HepG2 (cell line): ENCODE results near the gene PIKFYVE. TPM values are rescaled to one million over a fixed set of nuclear protein-coding genes. Genes with fewer than 3 reads are reported as not detected.
"Not testable (repeated sequence)": the region's sequence is repeated elsewhere in the genome, so short reads cannot be mapped to it uniquely, and the experiment has no call there.

Experiments used
- ATAC-seq: fragments of 200-7000 bp; cut with Tn5 transposase; 3 replicates; pipeline ENCODE4 v1.9.1; 2020; ENCODE audit warnings: mild to moderate bottlenecking, moderate library complexity
- BruUV-seq: library from RNA; stranded (reverse); fragments of 400-500 nt; replicated peaks from 2 replicates; lab custom pipeline; 2021; lab: Mats Ljungman, UMichigan
- CTCF ChIA-PET: fragments of 300-600 bp; formaldehyde crosslinking; extraction: SDS; loops from one replicate; lab custom pipeline; 2021; ENCODE audit warnings: low total read pairs, inconsistent platforms, low intra/inter-chr PET ratio; lab: Yijun Ruan, JAX
- POLR2A ChIA-PET: fragments of 350-600 bp; sonication (Branson Sonifier 250); formaldehyde crosslinking; loops from one replicate; lab custom pipeline; 2020; ENCODE audit warnings: antibody characterized with exemption, inconsistent platforms; lab: Yijun Ruan, JAX
- DNase-seq: peaks from one replicate; pipeline ENCODE4 v3.0.0-alpha.2; 2015; ENCODE audit warnings: low spot score
- FAIRE-seq: peaks from 3 replicates; lab custom pipeline; 2011; peaks lifted over from hg19 to GRCh38; lab: Jason Lieb, UNC
- H2AFZ ChIP-seq: one replicate; pipeline ENCODE4 v1.6.1; 2011; ENCODE audit warnings: low read length, inconsistent platforms
- H3K27ac ChIP-seq: fragments of 300-600 bp; 3 replicates; pipeline ENCODE4 v1.8.0; 2011; ENCODE audit warnings: mixed run types, mild to moderate bottlenecking, mixed read lengths, low read length, inconsistent platforms; ENCODE audit not compliant: insufficient read depth; ENCODE audit errors: extremely low read length
- H3K27me3 ChIP-seq, 2 experiments: fragments of 200-600 bp in 1 of 2; 2 replicates in 1 of 2; 3 replicates in 1 of 2; pipeline versions ENCODE4 v1.6.0 to v1.8.0; 2011; ENCODE audit warnings: low read length in 2 of 2, mild to moderate bottlenecking in 2 of 2, moderate library complexity in 2 of 2, inconsistent platforms in 1 of 2; ENCODE audit not compliant: insufficient read depth in 2 of 2, control insufficient read depth in 1 of 2
- H3K36me3 ChIP-seq, 2 experiments: fragments of 200-600 bp in 1 of 2; replicated peaks in 1 of 2; 2 replicates in 1 of 2; 3 replicates in 1 of 2; pipeline versions ENCODE4 v1.5.1 to v1.8.0; 2011; ENCODE audit warnings: low read length in 2 of 2, inconsistent platforms in 1 of 2; ENCODE audit not compliant: insufficient read depth in 2 of 2, control insufficient read depth in 1 of 2
- H3K4me1 ChIP-seq: 2 replicates; pipeline ENCODE4 v1.5.1; 2012; ENCODE audit warnings: low read length, inconsistent platforms; ENCODE audit not compliant: insufficient read depth
- H3K4me2 ChIP-seq: 2 replicates; pipeline ENCODE4 v1.6.0; 2011; ENCODE audit warnings: low read depth, low read length, inconsistent platforms
- H3K4me3 ChIP-seq, 3 experiments: fragments of 200-600 bp in 1 of 3; sonication (generic), shearing (Covaris generic) in 1 of 3; replicated peaks in 1 of 3; 2 replicates each; pipeline ENCODE4 v1.5.1; 2011 to 2016; ENCODE audit warnings: low read length in 3 of 3, inconsistent platforms in 2 of 3, low read depth in 2 of 3, mild to moderate bottlenecking in 2 of 3, control low read depth in 1 of 3, mixed read lengths in 1 of 3; ENCODE audit not compliant: insufficient read depth in 1 of 3
- H3K79me2 ChIP-seq: one replicate; pipeline ENCODE4 v1.6.1; 2011; ENCODE audit warnings: low read length, inconsistent platforms; ENCODE audit not compliant: insufficient read depth
- H3K9ac ChIP-seq: 2 replicates; pipeline ENCODE4 v1.6.0; 2011; ENCODE audit warnings: mild to moderate bottlenecking, low read depth, low read length, inconsistent platforms; ENCODE audit not compliant: insufficient read depth
- H3K9me3 ChIP-seq: 2 replicates; pipeline ENCODE4 v1.5.1; 2012; ENCODE audit warnings: mild to moderate bottlenecking, low read length
- H4K20me1 ChIP-seq: 2 replicates; pipeline ENCODE4 v1.6.0; 2011; ENCODE audit warnings: inconsistent platforms, mild to moderate bottlenecking, low read length, moderate library complexity; ENCODE audit not compliant: insufficient read depth
- HOXA3 ChIP-seq: sonication (generic); formaldehyde crosslinking; IDR thresholded peaks from 2 replicates; pipeline ENCODE4 v1.5.0; 2020; ENCODE audit warnings: missing genetic modification reagents
- ONECUT2 ChIP-seq: sonication (generic); formaldehyde crosslinking; IDR thresholded peaks from 2 replicates; pipeline ENCODE4 v1.4.0; 2020; ENCODE audit warnings: missing genetic modification reagents
- PHF8 ChIP-seq: sonication (generic); formaldehyde crosslinking; IDR thresholded peaks from 2 replicates; pipeline ENCODE4 v1.5.0; 2020; ENCODE audit warnings: missing genetic modification reagents
- POLR2G ChIP-seq: fragments of 200-400 bp; formaldehyde crosslinking; IDR thresholded peaks from 2 replicates; pipeline ENCODE4 v1.6.1; 2018; ENCODE audit warnings: mild to moderate bottlenecking, low read depth, low read length, moderate library complexity
- RARA ChIP-seq: IDR thresholded peaks from 2 replicates; pipeline ENCODE4 v1.6.1; 2016; ENCODE audit warnings: missing genetic modification reagents, missing compliant biosample characterization
- REPIN1 ChIP-seq: sonication (generic); formaldehyde crosslinking; IDR thresholded peaks from 2 replicates; pipeline ENCODE4 v1.8.0; 2022; ENCODE audit warnings: missing genetic modification reagents, low read depth, mild to moderate bottlenecking, borderline replicate concordance
- RFXAP ChIP-seq: sonication (generic); formaldehyde crosslinking; IDR thresholded peaks from 2 replicates; pipeline ENCODE4 v1.4.0; 2020; ENCODE audit warnings: missing genetic modification reagents, borderline replicate concordance
- SOX5 ChIP-seq: IDR thresholded peaks from 2 replicates; pipeline ENCODE4 v1.6.1; 2016; ENCODE audit warnings: borderline replicate concordance
- SP4 ChIP-seq: sonication (generic); formaldehyde crosslinking; IDR thresholded peaks from 2 replicates; pipeline ENCODE4 v1.8.1; 2023; ENCODE audit warnings: mild to moderate bottlenecking, missing genetic modification reagents
- YEATS4 ChIP-seq: sonication (generic); formaldehyde crosslinking; IDR thresholded peaks from 2 replicates; pipeline ENCODE4 v1.4.0; 2020; ENCODE audit warnings: missing genetic modification reagents, borderline replicate concordance
- ZFY ChIP-seq: sonication (generic); formaldehyde crosslinking; IDR thresholded peaks from 2 replicates; pipeline ENCODE4 v1.4.0; 2020; ENCODE audit warnings: missing genetic modification reagents
- ZNF292 ChIP-seq: sonication (generic); formaldehyde crosslinking; IDR thresholded peaks from 2 replicates; pipeline ENCODE4 v1.8.1; 2022; ENCODE audit warnings: mild to moderate bottlenecking, low read depth, missing genetic modification reagents, borderline replicate concordance
- ZSCAN31 ChIP-seq: sonication (generic); formaldehyde crosslinking; IDR thresholded peaks from 2 replicates; pipeline ENCODE4 v1.5.0; 2020; ENCODE audit warnings: low read depth, mild to moderate bottlenecking, missing genetic modification reagents
- WGBS: methylation state at CpG from one replicate; pipeline ENCODE4 v1.1.6; 2017; ENCODE audit warnings: low lambda C conversion rate; 5-methylcytosine and 5-hydroxymethylcytosine counted together
- in situ Hi-C: cut with HindIII; loops from 2 replicates; pipeline ENCODE4 v1.10.0; 2017; ENCODE audit warnings: low pct_unique_long_range_greater_than_20kb; ENCODE audit not compliant: extremely low pct_ligation_motif_present
- intact Hi-C: fragments of 100-400 bp; cut with micrococcal nuclease; formaldehyde crosslinking; loops from one replicate; pipeline ENCODE4 v1.10.0; 2022; ENCODE audit not compliant: unreplicated experiment
- polyA plus RNA-seq, 8 experiments: library from polyadenylated mRNA; depleted of rRNA in 3 of 8; stranded (reverse) in 7 of 8; unstranded in 1 of 8; fragments of >200 nt; fragmentation: Illumina TruSeq in 4 of 8; extraction: Trizol in 4 of 8; gene quantifications; 2 replicates each; pipeline versions ENCODE4 v1.2.1 to v1.2.3, GENCODE V29; 2011 to 2016; ENCODE audit warnings: low read depth in 4 of 8, missing spikeins in 1 of 8, mixed read lengths in 1 of 8; ENCODE audit not compliant: insufficient read depth in 1 of 8
- total RNA-seq, 5 experiments: library from RNA; depleted of rRNA; stranded (reverse); fragments of >200 nt; fragmentation: Illumina TruSeq; extraction: Trizol; gene quantifications; 2 replicates each; pipeline ENCODE4 v1.2.3, GENCODE V29; 2016; ENCODE audit warnings: low read depth in 1 of 5
- TF ChIP-seq, protein P1 (sequence below): sonication (generic); formaldehyde crosslinking; IDR thresholded peaks from 2 replicates; pipeline ENCODE4 v1.4.0; 2020; ENCODE audit warnings: missing genetic modification reagents
- TF ChIP-seq, protein P2 (sequence below): sonication (generic); formaldehyde crosslinking; IDR thresholded peaks from 2 replicates; pipeline ENCODE4 v1.5.0; 2020; ENCODE audit warnings: mild to moderate bottlenecking, missing genetic modification reagents, moderate library complexity

PIKFYVE gene
- total and polyA plus RNA-seq, 2 of the 13 experiments (the other 11 are each of a cell fraction or from before 2014, with no cell fraction given): 20.2 to 21.7 TPM

- H3K27me3 ChIP-seq, FAIRE-seq, ATAC-seq, H4K20me1 ChIP-seq, intact Hi-C loops, BruUV-seq, H3K9me3 ChIP-seq: not testable (repeated sequence)
- ChIA-PET POLR2A (interaction anchor here (0.5 to 7.8 kb wide), 3 partner anchors 9 to 127 kb away, joined by 3 to 145 read pairs (median 11); partner anchors contain the start of gene PIKFYVE), CTCF (interaction anchor here (1.3 kb wide), 1 partner anchor 12 kb away, joined by 6 read pairs; no protein-coding TSS in a partner anchor)
- WGBS: under 1% methylated on average over 12 of the region's 12 CpGs
- Histone ChIP-seq H2AFZ (peak overlapping the region; percentile 94), H3K27ac (peak overlapping the region; percentile 97), H3K79me2 (peaks cover 25% of the 10 kb centered on the region), H3K9ac (peak overlapping the region; percentile 38), H3K4me3 (peak overlapping the region; percentile 85 to 100 (median 100)), H3K4me2 (peak overlapping the region; percentile 89), H3K36me3 (peaks cover 1 to 11% of the 10 kb centered on the region in 2 experiments; a peak in 3 of 5 replicates), H3K4me1 (peaks cover 44% of the 10 kb centered on the region)
- peak; percentile 24 for DNase-seq
- in situ Hi-C loops: loop anchor here (5.0 to 25.0 kb wide), 2 partner anchors 155 to 545 kb away; partner anchors contain the start of gene CCNYL1
- TF ChIP-seq SOX5 (CRISPR knock-in tag) (peak; percentile 50; the same call in 1 of the 2 replicates), ONECUT2 (CRISPR knock-in tag) (0 out of 2 replicates have a peak, but pooled peaks have one; percentile 43), ZFY (CRISPR knock-in tag) (peak; percentile 32; the same call in 1 of the 2 replicates), RFXAP (CRISPR knock-in tag) (0 out of 2 replicates have a peak, but pooled peaks have one; percentile 47), HOXA3 (peak; percentile 30; the same call in 1 of the 2 replicates), POLR2G (peak; percentile 23; the same call in 1 of the 2 replicates), PHF8 (CRISPR knock-in tag) (peak; percentile 32; the same call in 1 of the 2 replicates), SP4 (CRISPR knock-in tag) (0 out of 2 replicates have a peak, but pooled peaks have one; percentile 41), ZNF292 (peak; percentile 43; the same call in 1 of the 2 replicates), RARA (CRISPR knock-in tag) (peak; percentile 6; the same call in 1 of the 2 replicates), YEATS4 (peak; percentile 49; the same call in 1 of the 2 replicates), ZSCAN31 (CRISPR knock-in tag) (0 out of 2 replicates have a peak, but pooled peaks have one; percentile 6), REPIN1 (0 out of 2 replicates have a peak, but pooled peaks have one; percentile 28)
- TF ChIP-seq, protein P1, sequence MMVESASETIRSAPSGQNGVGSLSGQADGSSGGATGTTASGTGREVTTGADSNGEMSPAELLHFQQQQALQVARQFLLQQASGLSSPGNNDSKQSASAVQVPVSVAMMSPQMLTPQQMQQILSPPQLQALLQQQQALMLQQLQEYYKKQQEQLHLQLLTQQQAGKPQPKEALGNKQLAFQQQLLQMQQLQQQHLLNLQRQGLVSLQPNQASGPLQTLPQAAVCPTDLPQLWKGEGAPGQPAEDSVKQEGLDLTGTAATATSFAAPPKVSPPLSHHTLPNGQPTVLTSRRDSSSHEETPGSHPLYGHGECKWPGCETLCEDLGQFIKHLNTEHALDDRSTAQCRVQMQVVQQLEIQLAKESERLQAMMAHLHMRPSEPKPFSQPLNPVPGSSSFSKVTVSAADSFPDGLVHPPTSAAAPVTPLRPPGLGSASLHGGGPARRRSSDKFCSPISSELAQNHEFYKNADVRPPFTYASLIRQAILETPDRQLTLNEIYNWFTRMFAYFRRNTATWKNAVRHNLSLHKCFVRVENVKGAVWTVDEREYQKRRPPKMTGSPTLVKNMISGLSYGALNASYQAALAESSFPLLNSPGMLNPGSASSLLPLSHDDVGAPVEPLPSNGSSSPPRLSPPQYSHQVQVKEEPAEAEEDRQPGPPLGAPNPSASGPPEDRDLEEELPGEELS (CRISPR knock-in tag): peak; percentile 46; the same call in 1 of the 2 replicates
- TF ChIP-seq, protein P2, sequence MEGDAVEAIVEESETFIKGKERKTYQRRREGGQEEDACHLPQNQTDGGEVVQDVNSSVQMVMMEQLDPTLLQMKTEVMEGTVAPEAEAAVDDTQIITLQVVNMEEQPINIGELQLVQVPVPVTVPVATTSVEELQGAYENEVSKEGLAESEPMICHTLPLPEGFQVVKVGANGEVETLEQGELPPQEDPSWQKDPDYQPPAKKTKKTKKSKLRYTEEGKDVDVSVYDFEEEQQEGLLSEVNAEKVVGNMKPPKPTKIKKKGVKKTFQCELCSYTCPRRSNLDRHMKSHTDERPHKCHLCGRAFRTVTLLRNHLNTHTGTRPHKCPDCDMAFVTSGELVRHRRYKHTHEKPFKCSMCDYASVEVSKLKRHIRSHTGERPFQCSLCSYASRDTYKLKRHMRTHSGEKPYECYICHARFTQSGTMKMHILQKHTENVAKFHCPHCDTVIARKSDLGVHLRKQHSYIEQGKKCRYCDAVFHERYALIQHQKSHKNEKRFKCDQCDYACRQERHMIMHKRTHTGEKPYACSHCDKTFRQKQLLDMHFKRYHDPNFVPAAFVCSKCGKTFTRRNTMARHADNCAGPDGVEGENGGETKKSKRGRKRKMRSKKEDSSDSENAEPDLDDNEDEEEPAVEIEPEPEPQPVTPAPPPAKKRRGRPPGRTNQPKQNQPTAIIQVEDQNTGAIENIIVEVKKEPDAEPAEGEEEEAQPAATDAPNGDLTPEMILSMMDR (CRISPR knock-in tag): 0 out of 2 replicates have a peak, but pooled peaks have one; percentile 2
Observed at GRCh38 chr2:208256849-208257813, 8.9 kb upstream of the PIKFYVE start.
